Upper lobe of left lung (tissue), 6 donors: Measurements from ENCODE around the gene IFITM10. TPM values are rescaled to one million over a fixed set of nuclear protein-coding genes. Genes with fewer than 3 reads are reported as not detected.

Source experiments
- ATAC-seq, 2 donors: fragments of 200-7000 bp; cut with Tn5 transposase; one replicate each; pipeline ENCODE4 v1.9.1; 2022; ENCODE audit warnings: mild to moderate bottlenecking in 2 of 2, moderate library complexity in 2 of 2; ENCODE audit not compliant: low FRiP score in 2 of 2
- DNase-seq, 2 donors: peaks; one replicate each; pipeline ENCODE4 v3.0.0-alpha.2; 2019 to 2020
- H3K27ac ChIP-seq, 4 donors: fragments of 200-600 bp; sonication (generic); one replicate each; pipeline ENCODE4 v1.5.1; 2016 to 2019
- H3K27me3 ChIP-seq, 4 donors: fragments of 200-600 bp; sonication (generic); one replicate each; pipeline ENCODE4 v1.5.1; 2017 to 2019
- H3K36me3 ChIP-seq, 4 donors: fragments of 200-600 bp; sonication (generic); one replicate each; pipeline ENCODE4 v1.5.1; 2016 to 2019
- H3K4me1 ChIP-seq, 4 donors: fragments of 200-600 bp; sonication (generic); one replicate each; pipeline ENCODE4 v1.5.1; 2018 to 2019
- H3K4me3 ChIP-seq, 4 donors: fragments of 200-600 bp; sonication (generic); one replicate each; pipeline ENCODE4 v1.5.1; 2017 to 2019; ENCODE audit warnings: mild to moderate bottlenecking in 2 of 4, moderate library complexity in 1 of 4
- H3K9me3 ChIP-seq, 4 donors: fragments of 200-600 bp; sonication (generic); one replicate each; pipeline ENCODE4 v1.5.1; 2018 to 2019
- CTCF ChIP-seq, 6 experiments: fragments of 450-650 bp in 4 of 6; fragments of 200-600 bp in 2 of 6; sonication (generic) in 2 of 6; IDR thresholded peaks; one replicate each; pipeline ENCODE4 v1.5.1; 2016 to 2019; ENCODE audit warnings: antibody characterized with exemption in 6 of 6
- EP300 ChIP-seq, 4 donors: sonication (generic); formaldehyde crosslinking; IDR thresholded peaks; one replicate each; pipeline ENCODE4 v1.5.1; 2017; ENCODE audit warnings: antibody characterized with exemption in 4 of 4, control low read depth in 2 of 4
- POLR2A ChIP-seq, 4 donors: fragments of 450-650 bp; IDR thresholded peaks; one replicate each; pipeline ENCODE4 v1.5.1; 2016 to 2017; ENCODE audit warnings: antibody characterized with exemption in 4 of 4, mild to moderate bottlenecking in 2 of 4
- POLR2AphosphoS5 ChIP-seq, 2 donors: sonication (generic); formaldehyde crosslinking; IDR thresholded peaks; one replicate each; pipeline ENCODE4 v1.5.1; 2017; ENCODE audit warnings: antibody characterized with exemption in 2 of 2
- WGBS, 2 donors: methylation state at CpG; one replicate each; pipeline ENCODE4 v1.1.5; 2017 to 2018; 5-methylcytosine and 5-hydroxymethylcytosine counted together
- total RNA-seq, 6 donors: library from RNA; depleted of rRNA in 4 of 6; stranded (reverse); fragments of >200 nt in 4 of 6; gene quantifications; one replicate each; pipeline versions ENCODE4 v1.1.0 to v1.2.1, GENCODE V29; 2016 to 2021
- donor health status: DM: no; HTN: no; CAD: no; lungs with moderate emphysema.
- donor health status: DM: no; HTN: yes; CAD: no; lungs with severe emphysema.

The IFITM10 gene
- total RNA-seq, 6 donors from 2014 or later = 8.7 to 28.3 (median 14.2) TPM

GRCh38 chr11:1792461-1792860 lies 42.1 kb upstream of the IFITM10 start:
- H3K4me1 ChIP-seq = no peaks in the 10 kb centered on the region
- H3K36me3 ChIP-seq = no peaks in the 10 kb centered on the region
- H3K9me3 ChIP-seq = no peaks in the 10 kb centered on the region
- no peak overlapping the region for H3K27ac ChIP-seq
- ATAC-seq (no peak), DNase-seq (no peak)
- no peaks in the 10 kb centered on the region for H3K27me3 ChIP-seq
- no peak overlapping the region for H3K4me3 ChIP-seq
- 56 to 72% methylated on average over 12 of the region's 12 CpGs for WGBS, 2 donors
- TF ChIP-seq POLR2AphosphoS5 (IDR thresholded peaks at IDR 0.05) (no peak), POLR2A (IDR thresholded peaks at IDR 0.05) (no peak), CTCF (IDR thresholded peaks at IDR 0.05) (no peak), EP300 (IDR thresholded peaks at IDR 0.05) (no peak)

- Histone ChIP-seq H3K36me3 (no peaks in the 10 kb centered on the region), H3K27ac (no peak overlapping the region), H3K4me3 (no peak overlapping the region), H3K27me3 (no peaks in the 10 kb centered on the region), H3K9me3 (no peaks in the 10 kb centered on the region), H3K4me1 (no peaks in the 10 kb centered on the region)
- TF ChIP-seq POLR2A (IDR thresholded peaks at IDR 0.05) = no peak
- no peak for TF ChIP-seq EP300 (IDR thresholded peaks at IDR 0.05)
- no peak for TF ChIP-seq CTCF (IDR thresholded peaks at IDR 0.05)
- no peak for TF ChIP-seq POLR2AphosphoS5 (IDR thresholded peaks at IDR 0.05)
- DNase-seq (no peak), ATAC-seq (no peak)
- WGBS, 2 donors = 85 to 92% methylated on average over 6 of the region's 6 CpGs
These were observed 41.5 kb upstream of the IFITM10 start for GRCh38 chr11:1791912-1792311.

GRCh38 chr11:1786466-1786865 lies 36.1 kb upstream of the IFITM10 start:
- TF ChIP-seq EP300 (IDR thresholded peaks at IDR 0.05) (no peak), POLR2AphosphoS5 (IDR thresholded peaks at IDR 0.05) (no peak), POLR2A (IDR thresholded peaks at IDR 0.05) (no peak), CTCF (IDR thresholded peaks at IDR 0.05) (no peak)
- Histone ChIP-seq H3K27me3 (no peaks in the 10 kb centered on the region), H3K4me3 (no peak overlapping the region), H3K27ac (peak overlapping the region in 1 of 4 donors; percentile 18), H3K4me1 (peaks cover 0 to 20% (median 10%) of the 10 kb centered on the region in 4 donors), H3K36me3 (no peaks in the 10 kb centered on the region), H3K9me3 (no peaks in the 10 kb centered on the region)
- 90 to 92% methylated on average over 4 of the region's 4 CpGs for WGBS, 2 donors
- DNase-seq (no peak), ATAC-seq (no peak)

GRCh38 chr11:1785749-1786413 lies 35.5 kb upstream of the IFITM10 start:
- DNase-seq (peak in 1 of 2 donors; percentile 51), ATAC-seq (peak in 1 of 2 donors; percentile 27)
- H3K36me3 ChIP-seq = no peaks in the 10 kb centered on the region
- no peaks in the 10 kb centered on the region for H3K9me3 ChIP-seq
- no peak overlapping the region for H3K4me3 ChIP-seq
- peak overlapping the region in 1 of 4 donors; percentile 64 for H3K27ac ChIP-seq
- no peaks in the 10 kb centered on the region for H3K27me3 ChIP-seq
- WGBS, 2 donors = 72 to 80% methylated on average over 21 of the region's 21 CpGs
- TF ChIP-seq POLR2A (IDR thresholded peaks at IDR 0.05) (peak in 1 of 4 donors; percentile 21), CTCF (IDR thresholded peaks at IDR 0.05) (no peak)
- peaks cover 0 to 23% (median 13%) of the 10 kb centered on the region in 4 donors for H3K4me1 ChIP-seq
